ENCODE results near the gene IGSF10.

Gene IGSF10

GRCh38 chr3:151459358-151459757 lies 1.5 kb downstream of the IGSF10 start:
- H3K4me3 ChIP-seq (ENCODE audit: low read depth, low read length): no peak overlapping the region
- TF ChIP-seq CTCF (IDR thresholded peaks at IDR 0.05; ENCODE audit: low read depth, low read length): no peak

- no peak for TF ChIP-seq CTCF (IDR thresholded peaks at IDR 0.05; ENCODE audit: low read depth, low read length)
- H3K4me3 ChIP-seq (ENCODE audit: low read depth, low read length): no peak overlapping the region
These were observed 4.8 kb downstream of the IGSF10 start for GRCh38 chr3:151456065-151456464.

GRCh38 chr3:151452841-151453240 lies 8.0 kb downstream of the IGSF10 start:
- TF ChIP-seq CTCF (IDR thresholded peaks at IDR 0.05; ENCODE audit: low read depth, low read length): no peak
- H3K4me3 ChIP-seq (ENCODE audit: low read depth, low read length): no peak overlapping the region

- no peak overlapping the region for H3K4me3 ChIP-seq (ENCODE audit: low read depth, low read length)
- no peak for TF ChIP-seq CTCF (IDR thresholded peaks at IDR 0.05; ENCODE audit: low read depth, low read length)
These were observed 8.5 kb downstream of the IGSF10 start for GRCh38 chr3:151452368-151452767.

DNA sequence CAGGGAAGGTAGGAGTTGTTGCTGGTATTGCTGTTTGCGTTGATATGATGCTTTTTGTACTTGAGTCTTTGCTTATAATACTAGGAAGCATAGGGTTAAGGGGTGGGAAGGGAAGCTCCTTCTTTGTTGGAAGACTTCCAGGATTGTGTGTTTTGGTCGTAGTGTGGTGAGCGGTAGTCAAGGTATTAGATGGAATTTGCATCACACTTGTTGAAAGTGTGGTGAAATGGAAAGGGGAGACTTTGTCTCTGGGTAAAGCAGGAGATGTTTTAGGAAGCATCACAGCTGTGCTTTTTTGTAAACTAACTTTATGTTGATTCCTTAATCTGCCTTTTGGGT lies 14.9 kb downstream of the IGSF10 start:
- no peak for TF ChIP-seq CTCF (IDR thresholded peaks at IDR 0.05; ENCODE audit: low read depth, low read length)
- no peak overlapping the region for H3K4me3 ChIP-seq (ENCODE audit: low read depth, low read length)

DNA sequence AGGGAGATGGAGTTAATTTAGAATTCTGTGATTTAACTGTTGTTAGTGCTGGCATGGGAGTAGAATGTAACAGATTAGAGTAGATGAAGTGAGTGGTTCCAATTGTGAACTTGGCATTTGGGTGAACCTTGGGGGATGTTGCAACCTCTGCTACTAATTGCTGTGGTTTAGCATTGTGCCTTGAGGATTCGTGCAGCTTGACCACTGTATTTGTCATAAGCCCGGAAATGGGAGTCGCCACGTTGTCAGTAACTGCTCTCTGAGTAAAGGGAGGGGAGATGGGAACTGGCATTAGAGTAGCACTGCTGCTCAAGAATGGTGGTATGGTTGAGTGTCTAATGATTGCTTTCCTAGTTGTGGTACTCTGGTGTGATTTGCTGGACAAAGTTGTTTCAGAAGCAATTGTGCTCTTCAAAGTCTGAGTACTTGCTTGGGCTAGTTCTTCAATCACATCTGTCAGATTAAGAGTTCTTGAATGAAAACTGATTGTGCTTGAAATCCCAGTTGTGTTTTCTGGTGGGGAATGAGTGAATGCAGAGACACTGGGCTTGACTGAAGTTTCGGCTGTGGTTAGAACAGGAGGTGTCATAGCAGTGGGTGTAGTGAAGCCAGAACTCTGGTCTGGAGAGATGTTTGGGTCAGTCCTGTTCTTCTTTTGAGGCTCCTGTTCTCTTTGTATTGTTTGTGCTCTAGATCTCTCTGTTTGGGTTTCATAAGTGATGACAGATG lies 15.4 kb downstream of the IGSF10 start:
- no peak for TF ChIP-seq CTCF (IDR thresholded peaks at IDR 0.05; ENCODE audit: low read depth, low read length)
- H3K4me3 ChIP-seq (ENCODE audit: low read depth, low read length): no peak overlapping the region

GRCh38 chr3:151443583-151443982 lies 17.3 kb downstream of the IGSF10 start:
- no peak overlapping the region for H3K4me3 ChIP-seq (ENCODE audit: low read depth, low read length)
- no peak for TF ChIP-seq CTCF (IDR thresholded peaks at IDR 0.05; ENCODE audit: low read depth, low read length)
